GM12891 (cell line): ENCODE data around the gene CCM2.
A peak's percentile ranks its signal among the peaks of the same experiment; 100 is the strongest.

Source experiments
- DNase-seq: peaks from one replicate; pipeline ENCODE4 v3.0.0; 2011; ENCODE audit warnings: low spot score; ENCODE audit not compliant: insufficient read length
- FAIRE-seq: peaks from 2 replicates; lab custom pipeline; 2011; peaks lifted over from hg19 to GRCh38; lab: Jason Lieb, UNC
- PAX5 ChIP-seq: IDR thresholded peaks from 2 replicates; pipeline ENCODE4 v1.6.1; 2011; ENCODE audit warnings: low read length, moderate library complexity, mild to moderate bottlenecking; ENCODE audit not compliant: insufficient read depth, severe bottlenecking
- POLR2A ChIP-seq: IDR thresholded peaks from 2 replicates; pipeline ENCODE4 v1.6.1; 2011; ENCODE audit warnings: low read depth, low read length, control low read depth
- POLR2AphosphoS5 ChIP-seq: IDR thresholded peaks from 2 replicates; pipeline ENCODE4 v1.6.1; 2011; ENCODE audit warnings: low read depth, low read length, control low read depth
- POU2F2 ChIP-seq: IDR thresholded peaks from 2 replicates; pipeline ENCODE4 v1.6.1; 2011; ENCODE audit warnings: low read depth, mild to moderate bottlenecking, control low read depth, low read length, moderate library complexity
- SPI1 ChIP-seq: IDR thresholded peaks from 2 replicates; pipeline ENCODE4 v1.6.1; 2011; ENCODE audit warnings: low read depth, low read length, control low read depth
- TAF1 ChIP-seq: IDR thresholded peaks from 2 replicates; pipeline ENCODE4 v1.6.1; 2011; ENCODE audit warnings: low read depth, low read length, control low read depth

Gene CCM2

GRCh38 chr7:45052011-45052410, 52.0 kb downstream of the CCM2 start:
- DNase-seq (no peak), FAIRE-seq (no peak)
- TF ChIP-seq POLR2AphosphoS5 (no peak), TAF1 (no peak), PAX5 (no peak), POLR2A (no peak), POU2F2 (no peak), SPI1 (no peak)

GRCh38 chr7:45053401-45053800, 53.4 kb downstream of the CCM2 start:
- DNase-seq (no peak), FAIRE-seq (no peak)
- TF ChIP-seq SPI1 (no peak), POU2F2 (no peak), POLR2A (no peak), PAX5 (no peak), POLR2AphosphoS5 (no peak), TAF1 (no peak)

- no peak for FAIRE-seq
- DNase-seq, result no peak
- TF ChIP-seq POLR2A (no peak), POLR2AphosphoS5 (no peak)
Observed at GRCh38 chr7:45053941-45054340, 53.9 kb downstream of the CCM2 start.

GRCh38 chr7:45054442-45054841, 54.4 kb downstream of the CCM2 start:
- FAIRE-seq (no peak), DNase-seq (no peak)
- no peak for TF ChIP-seq TAF1
- no peak for TF ChIP-seq POLR2A
- TF ChIP-seq SPI1, result no peak
- no peak for TF ChIP-seq POU2F2
- TF ChIP-seq PAX5, result no peak
- no peak for TF ChIP-seq POLR2AphosphoS5

- FAIRE-seq (no peak), DNase-seq (no peak)
- TF ChIP-seq TAF1, result no peak
- TF ChIP-seq PAX5, result no peak
- TF ChIP-seq POLR2AphosphoS5, result no peak
- TF ChIP-seq SPI1, result no peak
- TF ChIP-seq POLR2A, result no peak
- TF ChIP-seq POU2F2, result no peak
Observed at GRCh38 chr7:45055016-45055415, 55.0 kb downstream of the CCM2 start.

GRCh38 chr7:45055594-45056219, 55.7 kb downstream of the CCM2 start:
- FAIRE-seq, result no peak
- DNase-seq, result no peak
- TF ChIP-seq PAX5 (no peak), POLR2AphosphoS5 (no peak), SPI1 (no peak), TAF1 (no peak), POLR2A (no peak), POU2F2 (no peak)

DNA sequence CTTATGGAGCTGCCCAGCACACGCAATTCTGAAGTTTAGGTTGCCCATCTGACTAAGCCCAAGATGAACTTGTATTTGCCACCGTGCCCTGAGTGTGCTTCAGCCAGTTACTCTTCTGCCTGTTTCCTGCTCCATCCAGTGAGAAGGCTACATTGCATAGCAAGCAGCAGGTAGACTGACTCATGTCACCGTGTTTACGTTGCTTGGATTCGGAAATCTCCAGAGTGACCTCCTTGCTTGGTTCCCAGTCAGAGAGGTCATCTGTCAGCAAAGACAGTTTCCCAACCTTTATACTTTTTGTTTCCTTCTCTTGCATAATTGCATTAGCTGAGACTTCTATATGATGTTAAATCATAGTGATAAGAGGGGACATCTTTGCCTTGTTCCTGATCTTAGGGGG, 57.9 kb downstream of the CCM2 start:
- TF ChIP-seq TAF1 (no peak), PAX5 (no peak), POU2F2 (no peak), POLR2AphosphoS5 (no peak), POLR2A (no peak), SPI1 (no peak)
- no peak for DNase-seq
- FAIRE-seq, result no peak

DNA sequence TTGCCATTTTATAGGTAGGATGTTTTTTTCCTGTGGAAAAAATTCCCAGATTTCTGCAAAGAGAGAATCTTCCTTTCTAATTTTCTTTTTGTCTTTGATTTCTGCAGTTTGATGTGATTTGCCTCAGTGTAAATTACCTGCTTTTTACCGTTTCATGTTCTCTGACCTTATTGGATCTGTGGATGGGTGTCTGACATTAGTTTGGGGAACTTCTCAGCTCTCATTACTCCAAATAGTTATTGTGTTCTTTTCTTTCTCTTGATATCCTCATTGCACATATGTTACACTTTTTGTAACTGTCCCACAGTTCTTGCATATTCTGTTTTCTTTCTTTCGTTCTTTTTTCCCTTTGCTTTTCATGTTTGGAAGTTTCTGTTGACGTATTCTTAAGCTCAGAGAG, 60.3 kb downstream of the CCM2 start:
- no peak for TF ChIP-seq TAF1
- no peak for TF ChIP-seq POU2F2
- DNase-seq (no peak), FAIRE-seq (no peak)

- TF ChIP-seq POLR2AphosphoS5 (no peak), TAF1 (no peak), SPI1 (no peak), POLR2A (no peak), POU2F2 (no peak), PAX5 (no peak)
- FAIRE-seq (no peak), DNase-seq (no peak)
Observed at GRCh38 chr7:45061352-45061751, 61.4 kb downstream of the CCM2 start.

DNA sequence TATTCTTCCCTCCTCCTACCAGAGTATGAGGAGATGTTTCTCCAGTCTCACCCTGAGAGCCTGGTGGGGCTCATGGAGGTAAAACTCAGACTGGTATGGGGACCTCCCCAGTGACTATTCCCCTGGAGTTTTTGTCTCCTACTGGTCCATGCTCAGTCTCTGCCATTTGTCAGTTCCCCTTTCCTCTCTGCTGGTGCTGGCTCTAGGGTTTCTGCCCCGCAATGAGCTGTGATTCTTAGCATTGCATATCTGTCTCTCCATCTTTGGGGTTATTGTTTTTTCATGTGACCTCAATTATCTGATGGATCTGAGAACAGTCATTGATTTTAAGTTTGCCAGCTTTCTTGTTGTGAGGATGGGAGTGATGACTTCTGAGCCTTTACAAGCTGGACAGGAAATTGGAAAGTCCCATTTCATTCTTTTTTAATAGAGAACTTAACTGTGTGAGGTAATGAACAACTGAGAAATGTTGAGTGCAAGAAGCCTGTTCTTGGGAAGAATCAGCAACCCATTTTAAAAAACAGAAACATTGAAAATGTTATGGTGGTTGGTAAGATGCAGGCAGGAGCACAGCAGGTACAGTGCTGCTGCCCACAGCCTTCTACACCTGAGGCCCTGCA, 61.9 kb downstream of the CCM2 start:
- no peak for FAIRE-seq
- DNase-seq, result no peak
- TF ChIP-seq POLR2AphosphoS5 (no peak), SPI1 (peak; percentile 48), PAX5 (no peak), POLR2A (no peak)
